Mesendoderm (in vitro differentiated cells): Measurements from ENCODE around the gene TTLL9.
A peak's percentile ranks its signal among the peaks of the same experiment; 100 is the strongest.

Experiments used
- DNase-seq: peaks from one replicate; pipeline ENCODE4 v3.0.0; 2013
- H2AK5ac ChIP-seq: 2 replicates; pipeline ENCODE4 v1.6.1; 2013; ENCODE audit warnings: low read length, inconsistent platforms
- H2BK120ac ChIP-seq: 2 replicates; pipeline ENCODE4 v1.6.1; 2013; ENCODE audit warnings: low read depth, mild to moderate bottlenecking, low read length, moderate library complexity, mixed read lengths
- H2BK15ac ChIP-seq: replicated peaks from 2 replicates; pipeline ENCODE4 v1.6.1; 2013; ENCODE audit warnings: low read depth, mild to moderate bottlenecking, moderate library complexity
- H2BK5ac ChIP-seq: 2 replicates; pipeline ENCODE4 v1.6.1; 2013; ENCODE audit warnings: low read length, inconsistent platforms
- H3K18ac ChIP-seq: 2 replicates; pipeline ENCODE4 v1.6.1; 2013; ENCODE audit warnings: mild to moderate bottlenecking, low read length, mixed read lengths
- H3K23ac ChIP-seq: one replicate; pipeline ENCODE4 v1.6.1; 2013; ENCODE audit warnings: low read length
- H3K27ac ChIP-seq: 2 replicates; pipeline ENCODE4 v1.5.1; 2013; ENCODE audit warnings: low read depth, mild to moderate bottlenecking, inconsistent platforms, low read length, moderate library complexity
- H3K27me3 ChIP-seq: 2 replicates; pipeline ENCODE4 v1.6.1; 2013; ENCODE audit warnings: low read length, control low read depth, mild to moderate bottlenecking, inconsistent platforms; ENCODE audit not compliant: insufficient read depth, poor library complexity
- H3K36me3 ChIP-seq: 2 replicates; pipeline ENCODE4 v1.6.1; 2013; ENCODE audit warnings: low read length, inconsistent platforms; ENCODE audit not compliant: control insufficient read depth, insufficient read depth
- H3K4ac ChIP-seq: one replicate; pipeline ENCODE4 v1.6.1; 2013; ENCODE audit warnings: low read depth, mild to moderate bottlenecking, low read length, moderate library complexity
- H3K4me1 ChIP-seq: 2 replicates; pipeline ENCODE4 v1.6.1; 2013; ENCODE audit warnings: low read depth, low read length, inconsistent platforms; ENCODE audit not compliant: control insufficient read depth
- H3K4me2 ChIP-seq: 2 replicates; pipeline ENCODE4 v1.6.1; 2013; ENCODE audit warnings: low read length
- H3K4me3 ChIP-seq: 2 replicates; pipeline ENCODE4 v1.5.1; 2013; ENCODE audit warnings: mild to moderate bottlenecking, low read length
- H3K56ac ChIP-seq: one replicate; pipeline ENCODE4 v1.6.1; 2013; ENCODE audit warnings: low read length
- H3K79me1 ChIP-seq: 2 replicates; pipeline ENCODE4 v1.6.1; 2013; ENCODE audit warnings: low read length, inconsistent platforms
- H3K79me2 ChIP-seq: 2 replicates; pipeline ENCODE4 v1.6.1; 2013; ENCODE audit warnings: mild to moderate bottlenecking, low read length; ENCODE audit not compliant: control insufficient read depth, insufficient read depth
- H3K9ac ChIP-seq: 2 replicates; pipeline ENCODE4 v1.6.1; 2013; ENCODE audit warnings: low read length, inconsistent platforms
- H4K5ac ChIP-seq: one replicate; pipeline ENCODE4 v1.6.1; 2013; ENCODE audit warnings: low read length
- H4K8ac ChIP-seq: one replicate; pipeline ENCODE4 v1.6.1; 2013; ENCODE audit warnings: low read depth, mild to moderate bottlenecking, control low read depth, low read length, moderate library complexity
- WGBS: extraction: QIAGEN DNeasy Blood & Tissue Kit; methylation state at CpG from one replicate; pipeline ENCODE4 v1.1.7; 2013; ENCODE audit warnings: low lambda C conversion rate, missing lambda C conversion rate; ENCODE audit not compliant: insufficient coverage; ENCODE audit errors: extremely low coverage; 5-methylcytosine and 5-hydroxymethylcytosine counted together

The TTLL9 gene

DNA sequence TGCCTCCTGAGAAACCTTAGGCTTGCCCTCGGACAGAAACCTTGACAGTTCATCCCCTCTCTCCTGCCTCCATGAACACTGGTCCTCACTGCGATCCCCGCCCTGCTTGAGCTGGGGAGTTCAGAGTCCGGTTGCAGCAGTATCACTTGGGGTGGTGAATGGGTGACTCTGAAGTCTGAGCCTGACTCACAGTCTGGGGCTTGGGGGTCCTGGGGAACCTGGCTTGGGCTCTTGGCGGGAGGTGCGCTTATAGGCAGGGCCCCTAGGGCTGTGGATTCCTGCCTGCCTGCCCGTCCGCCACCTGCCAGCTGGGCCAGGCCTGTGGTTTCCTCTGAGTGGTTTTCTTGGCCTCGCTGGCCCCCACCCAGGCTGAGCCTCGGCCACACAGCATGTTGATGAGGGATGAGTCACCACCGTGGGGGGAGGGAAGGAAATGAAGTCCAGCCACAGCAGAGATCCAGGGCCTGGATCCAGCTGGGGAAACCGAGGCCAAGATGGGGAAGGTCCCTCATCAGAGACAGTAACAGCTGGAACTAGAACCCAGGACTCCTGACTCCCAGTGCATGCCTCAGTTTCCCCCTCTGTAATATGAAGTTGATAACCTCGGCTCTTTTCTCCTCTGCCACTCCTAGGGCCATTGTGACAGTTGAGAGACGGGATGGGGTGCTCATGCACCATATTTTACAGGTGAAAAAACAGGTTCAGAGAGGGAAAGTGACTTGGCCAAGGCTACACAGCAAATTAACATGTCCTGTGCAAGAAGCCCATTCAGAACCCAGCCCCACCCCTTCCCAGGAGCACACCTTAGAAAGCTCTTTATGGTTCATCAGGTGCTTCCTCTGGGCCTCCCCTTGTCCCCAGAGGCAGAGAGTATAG is 34.2 kb upstream of the TTLL9 start:
- no peak overlapping the region for H3K9ac ChIP-seq
- DNase-seq, result peak; percentile 71
- H4K5ac ChIP-seq, result no peak overlapping the region
- H3K4me1 ChIP-seq, result peaks cover 15% of the 10 kb centered on the region
- peak overlapping the region; percentile 56 for H3K56ac ChIP-seq
- H3K4me3 ChIP-seq, result no peak overlapping the region
- H3K79me1 ChIP-seq, result no peaks in the 10 kb centered on the region
- peak overlapping the region; percentile 21 for H3K18ac ChIP-seq
- H2BK5ac ChIP-seq, result no peak overlapping the region
- H4K8ac ChIP-seq, result no peak overlapping the region
- H3K27me3 ChIP-seq, result no peaks in the 10 kb centered on the region
- no peak overlapping the region for H3K4ac ChIP-seq
- no peaks in the 10 kb centered on the region for H3K36me3 ChIP-seq
- H2AK5ac ChIP-seq, result no peak overlapping the region
- H2BK120ac ChIP-seq, result no peak overlapping the region
- H3K79me2 ChIP-seq, result no peaks in the 10 kb centered on the region
- H3K4me2 ChIP-seq, result no peak overlapping the region
- WGBS, result no CpG with 5 or more reads among the region's 14 CpGs
- H3K23ac ChIP-seq, result no peak overlapping the region
- no peak overlapping the region for H2BK15ac ChIP-seq
- H3K27ac ChIP-seq, result no peak overlapping the region

DNA sequence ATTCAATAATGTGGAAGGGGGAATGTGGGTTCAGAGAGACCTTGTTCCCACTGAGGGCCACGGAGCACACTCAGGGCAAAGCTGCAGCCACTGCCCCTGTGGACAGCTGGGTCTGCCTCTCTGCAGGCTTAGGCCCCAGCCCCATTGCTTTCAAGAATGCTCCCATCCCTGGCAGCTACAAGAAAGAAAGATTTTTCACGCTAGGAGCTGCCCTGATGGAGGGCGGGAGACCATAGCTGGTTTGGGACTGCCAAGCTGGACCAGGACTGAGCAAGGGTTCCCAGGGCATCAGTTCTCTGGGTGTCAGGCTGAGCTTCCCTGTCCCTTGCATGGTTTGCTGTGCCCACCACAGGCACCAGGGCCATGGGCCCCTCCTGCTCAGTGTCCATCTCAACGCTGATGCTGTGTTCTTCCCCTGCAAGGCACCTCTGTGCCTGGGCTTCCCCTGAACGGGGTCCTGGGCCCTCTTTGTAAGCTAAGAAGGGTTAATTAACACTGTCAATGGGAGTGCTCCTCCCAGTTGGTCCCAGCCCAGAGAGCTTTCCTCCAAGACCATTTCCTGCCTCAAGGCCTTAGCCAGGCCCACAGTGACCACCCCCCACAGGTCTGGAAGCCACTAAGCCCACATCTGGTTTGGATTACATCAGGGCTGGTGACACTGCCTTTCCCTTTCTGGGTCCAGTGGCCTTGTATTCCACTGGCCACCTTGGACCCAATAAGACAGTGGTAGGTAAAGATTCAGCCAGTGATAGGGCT is 33.4 kb upstream of the TTLL9 start:
- H3K4ac ChIP-seq, result no peak overlapping the region
- H3K18ac ChIP-seq, result peak overlapping the region; percentile 21

DNA sequence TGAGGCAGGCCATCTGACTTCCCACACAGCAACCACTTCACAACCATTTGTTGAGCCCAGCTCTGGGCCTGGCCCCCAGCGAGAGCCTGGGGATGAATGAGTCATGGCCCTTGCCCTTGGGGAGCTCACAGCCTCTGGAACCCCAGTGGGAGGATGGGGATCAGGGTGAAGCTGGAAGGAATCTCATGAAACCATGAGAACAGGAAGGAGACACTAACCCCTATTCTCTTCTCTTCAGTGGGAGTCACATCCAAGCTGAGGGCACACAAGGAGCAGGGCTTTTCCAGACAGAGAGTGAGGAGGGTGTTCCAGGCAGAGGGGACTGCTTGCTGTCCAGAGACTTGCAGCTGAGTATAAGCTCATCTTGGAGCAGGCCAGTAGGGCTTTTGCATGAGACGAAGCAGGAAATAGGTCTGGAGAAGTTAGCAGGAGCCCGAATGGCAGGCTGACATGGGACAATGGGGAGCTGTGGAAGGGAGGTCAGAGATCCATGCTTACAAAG is 32.5 kb upstream of the TTLL9 start:
- Histone ChIP-seq H3K36me3 (no peaks in the 10 kb centered on the region), H3K9ac (no peak overlapping the region), H3K4me3 (no peak overlapping the region), H3K27me3 (no peaks in the 10 kb centered on the region), H3K56ac (peak overlapping the region; percentile 2), H3K23ac (no peak overlapping the region), H3K4me2 (no peak overlapping the region), H3K4ac (no peak overlapping the region), H3K4me1 (peaks cover 18% of the 10 kb centered on the region), H3K79me2 (no peaks in the 10 kb centered on the region), H4K5ac (no peak overlapping the region), H4K8ac (no peak overlapping the region), H3K27ac (no peak overlapping the region), H2BK120ac (no peak overlapping the region), H2BK15ac (no peak overlapping the region), H3K79me1 (no peaks in the 10 kb centered on the region), H3K18ac (no peak overlapping the region), H2AK5ac (no peak overlapping the region), H2BK5ac (no peak overlapping the region)
- no CpG with 5 or more reads among the region's 3 CpGs for WGBS
- DNase-seq, result peak; percentile 53

More for the DNA sequence above, 33.4 kb upstream of the TTLL9 start:
- Histone ChIP-seq H3K9ac (no peak overlapping the region), H4K8ac (no peak overlapping the region), H2BK15ac (no peak overlapping the region), H3K36me3 (no peaks in the 10 kb centered on the region), H2AK5ac (no peak overlapping the region), H3K23ac (no peak overlapping the region), H2BK5ac (no peak overlapping the region), H4K5ac (no peak overlapping the region), H3K27ac (no peak overlapping the region), H2BK120ac (no peak overlapping the region), H3K4me2 (no peak overlapping the region), H3K56ac (peak overlapping the region; percentile 50), H3K27me3 (no peaks in the 10 kb centered on the region), H3K4me3 (no peak overlapping the region), H3K79me1 (no peaks in the 10 kb centered on the region), H3K79me2 (no peaks in the 10 kb centered on the region), H3K4me1 (peaks cover 15% of the 10 kb centered on the region)
- DNase-seq, result peak; percentile 63
- no CpG with 5 or more reads among the region's 5 CpGs for WGBS

DNA sequence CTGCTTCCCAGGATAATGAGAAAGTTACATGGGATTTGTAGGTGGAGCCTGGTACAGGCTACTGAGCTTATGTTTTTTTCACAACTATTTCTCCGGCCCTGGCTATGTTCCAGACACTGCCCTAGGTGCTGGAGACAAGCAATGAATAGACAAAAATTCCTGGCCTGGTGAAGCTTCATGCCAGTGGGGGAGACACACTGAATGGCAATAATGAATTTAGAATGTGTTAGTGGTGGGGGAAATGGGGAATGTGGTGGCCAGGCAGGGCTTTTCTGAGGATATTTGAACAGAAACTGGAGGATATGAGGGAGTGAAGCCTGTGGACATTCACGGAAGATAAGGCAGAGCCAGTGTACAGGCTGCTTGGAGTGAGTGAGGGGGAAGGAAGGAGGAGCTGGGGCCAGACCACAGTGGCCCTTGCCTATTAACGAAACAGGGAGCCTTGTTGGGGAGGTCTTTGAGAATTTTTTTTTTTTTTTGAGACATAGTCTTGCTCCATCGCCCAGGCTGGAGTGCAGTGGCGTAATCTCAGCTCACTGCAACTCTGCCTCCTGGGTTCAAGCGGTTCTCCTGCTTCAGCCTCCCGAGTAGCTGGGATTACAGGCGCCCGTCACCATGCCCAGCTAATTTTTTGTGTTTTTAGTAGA is 31.7 kb upstream of the TTLL9 start:
- no CpG with 5 or more reads among the region's 9 CpGs for WGBS

DNA sequence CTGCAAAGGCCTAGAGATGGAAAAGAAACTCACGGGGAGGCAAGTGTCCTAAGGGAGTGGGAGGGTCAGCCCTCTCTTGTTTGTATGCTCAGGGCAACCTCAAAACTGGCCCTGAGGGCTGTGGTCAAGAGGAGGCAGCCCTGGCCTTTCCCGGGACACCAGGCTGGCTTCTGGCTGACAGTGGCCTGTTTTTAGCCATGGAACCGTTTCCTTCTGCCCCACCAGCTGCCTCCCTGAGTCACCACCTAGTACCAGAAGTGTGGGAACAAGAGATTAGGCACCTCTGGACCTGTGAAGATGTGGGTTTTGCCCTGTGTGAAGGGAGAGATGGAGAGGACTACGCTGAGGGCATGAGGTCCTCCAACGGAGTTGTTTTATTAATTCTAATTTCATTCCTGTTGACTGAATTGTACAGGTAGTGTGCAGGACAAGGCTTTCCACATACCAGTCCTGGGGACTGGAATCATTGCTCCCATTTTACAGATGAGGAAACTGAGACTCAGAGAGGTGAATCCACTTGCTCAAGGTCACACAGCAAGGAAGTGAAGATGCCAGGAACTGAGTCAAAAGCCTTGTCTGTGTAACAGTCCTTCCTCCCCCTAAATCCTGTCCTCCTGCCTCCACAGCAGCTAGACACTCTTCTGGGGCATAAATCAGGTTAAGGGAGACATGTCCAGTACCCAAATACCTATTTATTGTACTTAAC is 30.5 kb upstream of the TTLL9 start:
- Histone ChIP-seq H3K4me2 (no peak overlapping the region), H3K4me1 (peaks cover 21% of the 10 kb centered on the region), H3K36me3 (no peaks in the 10 kb centered on the region)

More for the DNA sequence above, 31.7 kb upstream of the TTLL9 start:
- no peak overlapping the region for H3K18ac ChIP-seq
- H3K4me2 ChIP-seq, result no peak overlapping the region
- no peak overlapping the region for H2BK15ac ChIP-seq
- H2BK120ac ChIP-seq, result no peak overlapping the region
- H3K27ac ChIP-seq, result no peak overlapping the region
- no peak overlapping the region for H3K9ac ChIP-seq
- no peak overlapping the region for H4K8ac ChIP-seq
- H2BK5ac ChIP-seq, result no peak overlapping the region
- no peak overlapping the region for H4K5ac ChIP-seq
- no peak overlapping the region for H3K4me3 ChIP-seq
- no peak overlapping the region for H3K56ac ChIP-seq
- H3K27me3 ChIP-seq, result no peaks in the 10 kb centered on the region
- H3K4me1 ChIP-seq, result peaks cover 21% of the 10 kb centered on the region
- H2AK5ac ChIP-seq, result no peak overlapping the region
- DNase-seq, result no peak
- no peaks in the 10 kb centered on the region for H3K79me2 ChIP-seq
- no peak overlapping the region for H3K23ac ChIP-seq
- H3K79me1 ChIP-seq, result no peaks in the 10 kb centered on the region
- H3K4ac ChIP-seq, result no peak overlapping the region
- H3K36me3 ChIP-seq, result no peaks in the 10 kb centered on the region

More for the DNA sequence above, 30.5 kb upstream of the TTLL9 start:
- DNase-seq, result no peak
- Histone ChIP-seq H4K8ac (no peak overlapping the region), H2AK5ac (no peak overlapping the region), H3K23ac (no peak overlapping the region), H3K79me1 (no peaks in the 10 kb centered on the region), H3K9ac (no peak overlapping the region), H2BK5ac (no peak overlapping the region), H3K27me3 (no peaks in the 10 kb centered on the region), H2BK120ac (no peak overlapping the region), H3K79me2 (no peaks in the 10 kb centered on the region), H4K5ac (no peak overlapping the region), H3K18ac (no peak overlapping the region), H3K56ac (no peak overlapping the region), H3K4ac (no peak overlapping the region), H3K27ac (no peak overlapping the region), H3K4me3 (no peak overlapping the region), H2BK15ac (no peak overlapping the region)
- WGBS, result no CpG with 5 or more reads among the region's 5 CpGs
